ENCODE results near the gene SPRR5.

GRCh38 chr1:152899883-152900282 is 47.1 kb upstream of the SPRR5 start:
- TF ChIP-seq, protein P1, sequence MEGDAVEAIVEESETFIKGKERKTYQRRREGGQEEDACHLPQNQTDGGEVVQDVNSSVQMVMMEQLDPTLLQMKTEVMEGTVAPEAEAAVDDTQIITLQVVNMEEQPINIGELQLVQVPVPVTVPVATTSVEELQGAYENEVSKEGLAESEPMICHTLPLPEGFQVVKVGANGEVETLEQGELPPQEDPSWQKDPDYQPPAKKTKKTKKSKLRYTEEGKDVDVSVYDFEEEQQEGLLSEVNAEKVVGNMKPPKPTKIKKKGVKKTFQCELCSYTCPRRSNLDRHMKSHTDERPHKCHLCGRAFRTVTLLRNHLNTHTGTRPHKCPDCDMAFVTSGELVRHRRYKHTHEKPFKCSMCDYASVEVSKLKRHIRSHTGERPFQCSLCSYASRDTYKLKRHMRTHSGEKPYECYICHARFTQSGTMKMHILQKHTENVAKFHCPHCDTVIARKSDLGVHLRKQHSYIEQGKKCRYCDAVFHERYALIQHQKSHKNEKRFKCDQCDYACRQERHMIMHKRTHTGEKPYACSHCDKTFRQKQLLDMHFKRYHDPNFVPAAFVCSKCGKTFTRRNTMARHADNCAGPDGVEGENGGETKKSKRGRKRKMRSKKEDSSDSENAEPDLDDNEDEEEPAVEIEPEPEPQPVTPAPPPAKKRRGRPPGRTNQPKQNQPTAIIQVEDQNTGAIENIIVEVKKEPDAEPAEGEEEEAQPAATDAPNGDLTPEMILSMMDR (conservative IDR thresholded peaks at IDR 0.05; ENCODE audit: low read depth, low read length): no peak
- TF ChIP-seq EZH2 (IDR thresholded peaks at IDR 0.05; ENCODE audit: borderline replicate concordance, low read depth, low read length, poor library complexity, severe bottlenecking): no peak

Data from A673 (cell line).